HT1080 (cell line): ENCODE measurements around the gene TNFAIP3. TPM values are rescaled to one million over a fixed set of nuclear protein-coding genes. Genes with fewer than 3 reads are reported as not detected.

Experiments
- DNase-seq: peaks from one replicate; pipeline ENCODE4 v3.0.0-alpha.2; 2015; ENCODE audit warnings: low read depth
- total RNA-seq: library from RNA; depleted of rRNA; stranded (reverse); fragments of >200 nt; shearing (Covaris generic); gene quantifications from 2 replicates; pipeline ENCODE4 v1.2.3, GENCODE V29; 2014

TNFAIP3 gene
- total RNA-seq, 1 experiment from 2014 or later: 2.0 TPM

DNA sequence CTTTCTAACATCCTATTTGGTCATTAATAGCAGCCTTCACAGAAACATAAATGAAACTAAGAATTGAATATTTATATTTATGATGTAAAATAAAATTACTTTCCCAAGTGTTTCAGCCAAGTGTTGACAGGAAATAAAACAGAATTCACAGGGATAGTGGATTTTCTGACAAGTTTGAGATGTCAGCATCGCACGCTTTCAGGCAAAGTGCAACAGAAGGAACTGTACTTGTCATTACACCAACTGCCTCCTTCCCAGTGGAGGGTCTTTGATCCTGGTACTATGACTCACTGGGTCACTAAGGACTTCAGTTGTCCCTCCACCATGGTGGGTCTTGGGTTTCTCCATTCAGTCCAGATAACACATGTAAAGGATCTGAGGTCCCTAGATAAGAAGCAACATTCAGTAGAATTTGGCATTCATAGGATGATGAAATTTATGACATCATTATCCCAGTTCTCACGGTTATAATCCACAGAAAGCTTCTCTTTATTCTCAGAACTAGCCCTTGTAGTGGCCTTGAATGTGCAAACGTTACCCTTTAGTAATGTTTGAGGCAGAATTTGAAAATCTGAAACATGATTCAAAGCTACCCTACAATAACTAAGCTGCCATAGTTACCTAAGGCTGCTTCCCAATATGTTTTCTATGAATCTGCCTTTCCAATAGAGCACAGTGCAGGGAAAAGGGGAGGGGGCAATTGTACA lies 3.8 kb upstream of the TNFAIP3 start:
- no peak for DNase-seq

DNA sequence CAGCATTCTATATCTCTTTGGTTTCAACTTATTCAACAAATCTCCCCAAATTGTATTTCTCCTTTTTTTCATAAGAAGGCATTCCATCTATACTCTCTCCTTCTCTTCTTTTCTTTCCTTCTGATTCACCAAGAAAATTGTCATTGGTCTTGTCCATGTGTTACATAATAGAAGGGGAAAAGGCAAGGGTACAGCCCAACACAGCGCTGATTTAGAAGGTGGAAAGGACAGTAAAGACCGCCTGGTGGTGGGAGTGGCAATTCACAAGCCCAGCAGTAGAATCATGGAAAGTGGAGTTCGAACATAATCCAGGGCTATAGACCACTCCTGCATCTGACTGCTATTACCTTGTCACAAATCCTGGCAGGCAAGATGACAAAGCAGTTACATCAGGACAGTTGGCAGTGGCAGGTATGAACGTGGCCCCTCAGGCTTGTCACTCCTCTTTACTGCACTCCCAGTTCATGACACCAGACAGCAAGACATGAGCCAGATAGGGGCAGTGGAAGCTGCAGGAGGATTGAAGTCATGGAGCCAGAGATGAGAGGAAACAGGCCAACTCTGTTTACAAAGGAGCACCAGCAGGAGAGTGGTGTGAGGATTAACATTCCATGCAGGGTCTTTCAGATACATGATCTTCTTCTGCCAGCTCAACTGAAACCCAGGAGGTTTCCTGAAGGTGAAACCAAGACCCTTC lies 2.1 kb upstream of the TNFAIP3 start:
- no peak for DNase-seq

DNA sequence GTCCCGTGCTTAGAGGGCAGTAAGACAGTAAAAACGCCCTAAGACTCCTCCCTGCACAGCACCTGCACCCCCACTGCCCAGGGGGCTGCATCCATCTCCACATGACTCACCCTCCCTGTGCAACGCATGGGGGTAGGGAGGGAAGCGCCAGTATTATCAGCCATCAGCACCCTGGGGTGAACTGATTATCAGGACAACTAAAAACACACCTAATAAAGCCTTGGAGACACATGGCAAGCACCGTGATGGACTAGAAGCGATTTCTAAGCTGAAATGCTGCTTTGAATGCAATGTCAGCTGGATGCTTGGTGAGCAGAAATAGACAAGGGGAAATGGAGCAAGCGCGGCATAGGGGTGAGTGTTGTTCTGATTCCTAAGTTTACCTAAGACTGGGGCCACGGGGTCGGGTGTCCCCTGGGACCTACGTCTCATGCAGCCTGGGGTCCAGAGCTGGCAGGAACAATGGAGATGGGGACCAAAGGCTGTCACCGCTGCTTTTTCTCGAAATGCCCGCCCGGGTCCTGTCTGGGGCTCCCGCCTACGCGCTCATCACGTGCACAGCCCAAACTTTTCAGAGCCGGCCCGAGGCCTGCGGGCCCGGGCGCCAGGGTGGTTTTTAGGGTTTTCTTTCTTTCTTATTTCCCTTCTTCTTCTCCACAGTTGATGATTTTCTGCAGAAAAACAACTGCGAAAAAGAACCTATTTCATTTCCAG lies 702 bp upstream of the TNFAIP3 start:
- DNase-seq: peak; percentile 54

DNA sequence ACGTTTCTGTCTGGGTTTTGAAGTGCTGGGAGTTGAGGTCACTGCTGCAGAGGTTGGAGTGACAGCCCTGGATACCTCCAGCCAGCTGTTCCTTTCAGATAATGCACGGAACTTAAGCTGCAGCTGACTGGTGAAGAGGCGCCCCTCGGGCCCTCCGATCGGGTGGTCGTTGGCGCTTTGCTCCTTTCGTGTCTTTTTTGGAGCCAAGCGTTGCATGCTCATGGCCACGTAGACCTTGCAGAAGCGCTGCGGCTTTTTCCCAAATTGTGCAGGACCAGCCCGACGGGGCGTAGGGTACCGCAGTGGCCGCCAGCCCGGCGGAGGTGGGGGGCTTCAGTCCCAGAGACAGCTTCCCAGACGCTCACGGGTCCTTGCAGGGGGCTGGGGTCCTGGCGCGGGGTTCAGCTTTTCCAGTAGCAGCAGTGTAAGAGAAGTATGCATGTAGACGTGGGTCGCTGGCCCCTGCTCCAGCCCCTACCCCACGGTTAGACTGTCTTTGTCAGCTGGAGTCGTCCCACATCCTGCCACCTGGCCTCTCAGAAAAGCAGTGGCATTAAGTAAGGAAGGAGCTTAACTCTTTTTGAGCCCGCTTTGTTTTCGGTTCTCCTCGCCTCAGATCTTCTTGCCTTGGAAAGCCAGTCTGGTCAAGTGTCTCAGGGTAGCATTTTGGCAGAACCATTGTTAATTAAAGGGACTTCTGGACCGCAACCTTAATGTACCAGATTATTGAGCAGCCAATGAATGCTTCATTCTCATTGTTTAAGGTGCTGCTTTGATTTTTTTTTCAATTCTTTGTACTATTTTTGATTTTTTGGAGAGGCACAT lies 838 bp downstream of the TNFAIP3 start:
- no peak for DNase-seq

DNA sequence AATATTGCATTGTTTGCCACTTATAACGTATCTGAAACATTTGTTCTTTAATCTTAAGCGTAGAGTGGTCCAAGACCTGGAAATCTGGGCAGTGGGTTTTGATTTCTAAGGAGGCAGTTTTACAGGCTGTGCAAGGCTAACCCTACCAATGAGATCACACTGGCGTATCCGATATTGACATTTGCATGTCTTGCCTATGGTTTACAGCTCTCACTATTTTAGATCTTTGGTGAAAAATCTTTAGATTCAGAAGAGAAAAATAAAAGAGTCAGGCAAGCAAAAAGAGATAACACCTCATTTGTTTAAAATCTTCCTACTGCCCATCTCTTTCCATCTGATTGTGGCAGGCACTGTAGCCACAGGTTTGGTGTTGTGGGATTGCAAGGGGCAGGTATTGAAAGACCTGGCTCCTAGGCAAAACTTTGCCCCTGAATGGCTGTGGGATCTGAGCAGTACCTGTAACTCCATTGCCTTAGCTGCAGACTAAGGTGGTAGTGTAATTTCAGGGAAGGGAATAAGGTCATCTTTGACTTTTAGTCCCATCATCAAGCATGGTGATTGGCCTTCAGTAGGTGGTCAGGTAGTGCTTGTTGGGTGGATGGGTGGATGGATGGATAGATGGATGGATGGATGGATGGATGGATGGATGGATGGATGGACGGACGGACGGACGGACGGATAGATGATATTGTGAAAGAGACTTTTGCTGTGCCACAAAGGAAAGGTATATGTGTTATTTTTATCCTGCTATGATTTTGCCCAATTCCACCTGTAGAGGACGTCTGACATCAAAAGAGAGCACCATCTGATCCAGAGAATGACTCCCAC lies 1.9 kb downstream of the TNFAIP3 start:
- DNase-seq: no peak

DNA sequence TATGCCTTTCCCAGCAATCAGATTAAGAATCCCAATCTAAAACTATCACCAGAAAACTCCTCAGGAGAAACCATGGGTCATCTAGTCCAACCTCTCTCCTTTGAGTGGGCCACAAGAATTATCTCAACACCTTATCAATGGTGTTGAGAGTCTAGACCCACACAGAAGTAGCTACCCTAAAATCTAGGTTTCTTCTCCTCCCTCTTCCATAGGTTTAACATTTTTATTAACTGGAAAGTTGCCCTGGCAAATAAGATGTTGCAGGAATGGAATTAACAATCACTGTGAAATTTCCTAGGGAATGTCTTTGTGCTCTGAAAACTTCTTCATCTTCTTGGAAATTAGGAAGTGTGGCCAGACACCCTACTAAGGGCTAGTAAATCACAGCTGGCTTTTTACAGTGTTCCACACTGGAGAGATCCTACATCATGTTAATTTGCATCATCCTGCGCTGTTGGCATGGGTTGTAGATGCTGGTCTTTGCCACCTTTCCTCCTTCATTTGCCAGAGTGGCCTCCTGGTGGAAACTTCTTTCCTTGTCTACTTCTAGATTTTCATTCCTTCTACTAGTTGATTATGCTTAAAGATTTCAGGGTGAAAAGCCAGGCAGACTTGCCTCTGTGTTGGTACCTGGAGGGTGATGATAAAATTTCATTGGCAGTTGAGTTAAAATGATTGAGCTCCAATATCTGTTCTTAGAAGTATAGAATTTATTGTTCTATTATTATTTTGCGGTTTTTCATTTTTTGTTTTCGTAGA lies 2.7 kb downstream of the TNFAIP3 start:
- no peak for DNase-seq

DNA sequence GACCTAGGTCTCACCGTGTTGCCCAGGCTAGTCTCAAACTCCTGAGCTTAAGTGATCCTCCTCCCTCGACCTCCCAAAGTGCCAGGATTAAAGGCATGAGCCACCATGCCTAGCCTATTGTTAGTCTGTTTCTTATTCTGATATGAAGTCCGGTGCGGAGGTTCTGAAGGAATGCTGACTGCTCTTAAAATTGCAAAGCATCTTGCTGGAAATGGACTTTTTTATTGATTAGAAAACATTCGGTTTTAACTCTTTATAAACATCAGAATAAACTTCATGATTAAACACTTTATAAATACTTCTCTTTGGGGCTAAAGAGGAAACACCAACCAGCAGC lies 3.2 kb downstream of the TNFAIP3 start:
- no peak for DNase-seq

DNA sequence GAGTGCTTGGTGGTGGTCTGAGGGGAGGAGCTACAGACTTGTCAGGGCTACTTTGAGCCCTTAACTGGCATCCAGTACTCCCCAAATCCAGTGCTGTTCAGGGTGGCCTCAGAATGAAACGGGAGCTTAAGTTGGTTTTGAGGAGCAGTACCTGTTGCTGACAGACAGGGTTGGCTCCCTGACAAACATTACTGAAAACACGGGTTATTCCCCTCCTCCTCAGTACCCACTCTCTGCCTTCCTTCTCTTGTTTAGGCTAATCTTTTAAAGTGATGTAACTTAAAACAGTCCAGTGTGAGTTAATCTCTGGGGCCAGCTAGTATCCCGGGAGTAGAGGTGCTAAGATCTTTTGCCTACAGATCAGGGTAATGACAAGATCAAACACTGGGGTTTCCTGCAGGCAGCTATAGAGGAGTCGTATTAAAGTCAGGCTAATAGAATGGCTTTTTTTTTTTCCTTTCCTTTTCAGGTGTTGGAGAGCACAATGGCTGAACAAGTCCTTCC lies 3.7 kb downstream of the TNFAIP3 start:
- DNase-seq: no peak

DNA sequence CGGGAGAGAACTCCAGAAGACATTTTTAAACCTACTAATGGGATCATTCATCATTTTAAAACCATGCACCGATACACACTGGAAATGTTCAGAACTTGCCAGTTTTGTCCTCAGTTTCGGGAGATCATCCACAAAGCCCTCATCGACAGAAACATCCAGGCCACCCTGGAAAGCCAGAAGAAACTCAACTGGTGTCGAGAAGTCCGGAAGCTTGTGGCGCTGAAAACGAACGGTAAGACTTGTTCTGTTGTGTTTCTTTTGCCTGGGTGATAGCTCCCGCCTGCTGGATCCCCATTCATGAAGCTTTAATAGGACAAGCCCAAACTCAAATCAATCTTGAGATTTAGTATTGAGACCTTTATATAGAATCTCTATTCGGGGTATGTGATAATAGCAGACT lies 4.2 kb downstream of the TNFAIP3 start:
- no peak for DNase-seq

DNA sequence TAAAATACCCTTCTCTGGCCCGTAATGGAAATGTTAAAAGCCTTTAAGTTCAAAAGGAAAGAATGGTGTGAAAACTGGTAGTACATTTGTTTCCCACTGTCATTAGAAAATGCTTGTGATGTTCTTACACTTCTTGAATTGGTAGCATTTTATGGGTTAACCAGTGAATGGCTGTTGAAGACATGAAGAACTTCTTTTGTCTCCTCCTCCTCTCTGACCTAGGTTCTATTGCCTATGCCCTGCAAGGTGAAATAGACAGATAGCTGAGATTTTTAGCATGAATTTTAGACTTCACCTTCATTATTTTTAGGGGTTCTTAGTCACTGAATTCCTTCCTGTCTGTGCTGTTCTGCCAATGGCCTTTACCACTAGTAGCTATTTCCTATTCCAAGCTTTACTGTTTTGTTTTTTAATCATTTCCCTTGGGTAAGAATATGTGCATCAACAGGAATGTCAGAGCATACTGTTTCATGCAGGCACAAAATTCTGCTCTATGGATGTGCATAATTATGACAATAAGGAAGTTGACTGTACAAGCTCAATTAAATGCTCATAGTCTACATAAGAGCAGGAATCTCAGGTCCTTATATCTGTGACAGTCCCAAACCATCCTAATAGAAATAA lies 4.9 kb downstream of the TNFAIP3 start:
- peak; percentile 42 for DNase-seq

DNA sequence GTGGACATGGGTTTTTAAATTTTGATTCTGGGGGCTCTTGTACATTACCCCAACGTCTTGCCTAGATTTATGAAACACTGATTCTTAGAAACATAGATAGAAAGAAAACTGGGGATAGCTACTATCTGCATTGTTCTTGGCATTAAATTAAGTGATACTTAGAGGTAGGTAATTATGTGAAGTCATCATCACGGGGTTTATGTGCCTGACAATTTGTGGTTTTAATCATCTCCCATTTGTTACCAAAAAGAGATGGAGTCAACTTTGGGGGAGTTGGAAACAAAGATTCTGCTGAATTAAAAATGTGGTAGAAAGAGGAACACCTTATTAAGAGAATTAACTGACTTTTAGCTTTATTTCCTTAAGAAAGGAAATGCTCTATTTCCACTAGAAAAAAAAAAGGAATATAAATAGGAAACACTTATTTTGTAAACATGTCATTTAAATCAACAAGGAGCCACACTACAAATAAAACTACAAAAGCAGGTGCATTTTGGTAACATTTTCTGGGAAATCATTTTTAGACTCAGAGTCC lies 5.6 kb downstream of the TNFAIP3 start:
- DNase-seq: no peak

DNA sequence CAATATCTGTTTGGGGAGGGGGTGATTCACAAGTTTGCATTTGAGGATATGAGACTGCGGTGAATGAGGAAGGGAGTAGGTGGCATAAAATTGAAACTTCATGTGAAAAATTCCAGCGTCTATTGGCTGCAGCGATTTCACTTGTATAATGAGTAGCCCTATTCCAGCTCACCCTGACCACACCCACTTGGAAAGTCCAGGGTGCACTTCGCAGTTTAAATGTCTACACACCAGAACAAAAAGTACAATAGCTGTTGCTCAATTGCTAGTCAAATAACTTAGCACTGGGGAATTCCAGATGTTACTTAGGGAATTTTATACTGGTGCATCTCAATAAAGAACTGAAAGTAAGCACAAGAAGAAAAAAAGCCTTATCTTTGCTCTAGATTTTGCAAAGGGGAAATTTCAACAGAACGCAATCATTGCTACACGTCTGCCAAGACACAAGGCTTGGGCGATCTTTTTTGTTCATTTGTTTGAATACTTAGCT lies 6.3 kb downstream of the TNFAIP3 start:
- no peak for DNase-seq

DNA sequence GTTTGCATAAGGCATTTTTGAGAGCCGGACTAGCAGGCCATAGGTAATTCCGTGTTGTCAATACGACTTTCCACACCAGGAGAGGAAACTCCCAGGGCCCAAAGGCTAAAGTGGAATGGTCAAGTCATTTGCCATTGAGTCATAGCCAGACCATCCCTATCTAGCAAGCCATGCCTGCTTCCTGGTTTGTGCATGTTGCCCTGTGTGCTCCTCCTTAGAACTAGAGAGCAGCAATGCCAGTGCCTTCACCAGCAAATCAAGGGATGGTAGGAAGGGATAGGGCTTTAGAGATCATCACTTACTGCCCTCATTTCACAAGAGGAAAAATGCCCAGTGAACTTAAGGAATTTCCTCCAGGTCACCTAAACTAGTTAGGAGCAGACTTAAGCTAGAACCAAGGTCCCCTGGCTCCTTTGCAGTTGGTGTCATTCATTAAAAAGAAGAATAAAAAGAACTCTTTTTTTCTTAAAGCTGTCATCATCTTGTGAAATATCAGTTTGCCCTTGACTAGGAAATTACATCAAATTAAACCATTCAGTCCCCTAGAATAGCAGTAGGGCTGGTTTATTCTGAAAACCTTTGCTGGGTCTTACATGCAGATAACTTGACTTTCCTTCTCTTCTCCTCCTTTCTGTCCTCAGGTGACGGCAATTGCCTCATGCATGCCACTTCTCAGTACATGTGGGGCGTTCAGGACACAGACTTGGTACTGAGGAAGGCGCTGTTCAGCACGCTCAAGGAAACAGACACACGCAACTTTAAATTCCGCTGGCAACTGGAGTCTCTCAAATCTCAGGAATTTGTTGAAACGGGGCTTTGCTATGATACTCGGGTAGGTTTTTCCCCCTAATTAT lies 7.4 kb downstream of the TNFAIP3 start:
- no peak for DNase-seq

DNA sequence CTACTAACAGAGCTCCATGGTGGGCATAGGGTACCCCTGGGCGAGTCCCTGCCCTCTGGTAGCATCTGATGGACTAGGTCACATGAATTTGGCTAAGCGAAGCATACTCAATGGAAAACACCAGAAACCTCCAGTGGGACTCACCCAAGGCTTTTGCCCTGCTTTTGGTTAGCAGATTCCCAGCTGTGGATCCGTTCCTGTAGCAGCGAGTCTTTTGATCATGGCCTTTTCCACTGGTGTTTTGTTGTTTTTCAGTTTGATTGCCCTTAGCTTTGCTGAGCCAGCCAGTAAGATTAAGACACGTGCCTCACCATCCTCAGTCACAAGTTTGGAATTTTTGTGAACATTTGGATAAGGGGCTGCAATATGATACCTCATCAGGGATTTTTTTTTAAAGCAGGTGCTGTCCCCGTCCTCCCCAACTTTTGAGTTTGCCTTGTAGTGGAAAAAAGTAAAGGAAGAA lies 8.0 kb downstream of the TNFAIP3 start:
- no peak for DNase-seq

DNA sequence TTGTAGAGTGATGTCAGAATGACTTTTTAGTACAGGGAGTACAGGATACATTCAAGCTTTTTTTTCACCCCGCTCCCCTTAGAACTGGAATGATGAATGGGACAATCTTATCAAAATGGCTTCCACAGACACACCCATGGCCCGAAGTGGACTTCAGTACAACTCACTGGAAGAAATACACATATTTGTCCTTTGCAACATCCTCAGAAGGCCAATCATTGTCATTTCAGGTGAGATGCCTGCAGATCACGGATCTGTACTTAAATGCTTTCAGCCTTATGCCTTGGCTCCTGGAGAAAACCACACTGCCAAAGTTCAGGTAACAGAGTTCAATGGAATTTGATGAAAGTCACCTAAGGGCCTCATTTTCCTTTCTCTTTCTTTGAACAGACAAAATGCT lies 8.5 kb downstream of the TNFAIP3 start:
- DNase-seq: no peak

DNA sequence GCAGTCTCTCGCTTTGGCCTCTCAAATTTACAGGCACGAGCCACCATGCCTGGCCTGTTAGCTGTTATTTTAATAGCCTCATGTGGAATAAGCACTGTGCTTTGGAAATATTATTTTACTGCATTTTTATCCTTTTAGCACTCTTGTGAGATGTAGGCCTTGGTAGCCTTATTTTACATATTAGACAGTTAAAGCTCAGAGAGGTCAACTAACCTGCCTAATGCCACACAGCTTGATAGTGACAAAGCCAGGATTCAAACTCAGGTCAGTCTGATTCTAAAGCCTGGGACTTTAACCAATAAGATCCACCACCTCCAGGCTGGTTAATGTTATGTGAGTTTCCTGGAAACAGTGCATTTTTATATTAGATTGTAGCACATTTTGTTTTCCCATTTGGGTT lies 9.5 kb downstream of the TNFAIP3 start:
- no peak for DNase-seq

DNA sequence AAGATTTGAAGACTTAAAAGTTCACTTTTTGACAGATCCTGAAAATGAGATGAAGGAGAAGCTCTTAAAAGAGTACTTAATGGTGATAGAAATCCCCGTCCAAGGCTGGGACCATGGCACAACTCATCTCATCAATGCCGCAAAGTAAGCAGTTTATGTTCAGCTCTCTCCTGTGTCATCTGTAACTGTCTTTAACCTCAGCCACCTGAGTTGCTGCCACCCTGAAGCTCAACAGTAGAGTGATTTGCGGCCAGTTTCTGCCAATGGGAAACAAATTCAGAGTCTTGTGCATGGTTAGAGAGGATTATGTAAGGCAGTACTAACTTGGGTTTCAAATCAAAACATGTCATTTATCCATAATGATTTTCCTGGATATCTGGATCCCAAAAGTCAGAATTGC lies 10.1 kb downstream of the TNFAIP3 start:
- no peak for DNase-seq

DNA sequence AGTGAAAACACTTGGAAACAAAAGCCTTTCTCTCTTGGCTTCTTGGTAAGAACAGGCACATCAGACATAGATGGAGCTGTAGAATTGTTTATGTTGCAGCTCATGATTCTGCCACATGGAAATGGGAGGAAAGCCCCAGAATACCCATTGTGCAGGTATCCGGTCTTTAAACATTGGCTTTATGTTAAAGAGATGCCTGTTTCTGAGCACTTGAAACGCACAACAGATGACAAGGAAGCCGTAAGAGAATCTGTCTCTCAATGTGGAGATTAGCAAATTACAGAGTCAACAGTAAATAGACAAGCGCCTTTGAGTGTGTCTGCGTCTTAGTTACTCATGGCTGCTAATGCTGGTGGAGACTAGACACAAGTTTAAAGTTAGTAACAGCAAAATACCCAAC lies 10.5 kb downstream of the TNFAIP3 start:
- no peak for DNase-seq
